Activated CD8-positive, alpha-beta memory T cell treated with anti-CD3 and anti-CD28 coated beads for 48 hours (primary cell): ENCODE results near the gene CYFIP1.

Experiments
- DNase-seq, 3 experiments: peaks; one replicate each; pipeline ENCODE4 v3.0.0-alpha.2; 2020; ENCODE audit warnings: low read depth in 2 of 3, low spot score in 2 of 3

The CYFIP1 gene

DNA sequence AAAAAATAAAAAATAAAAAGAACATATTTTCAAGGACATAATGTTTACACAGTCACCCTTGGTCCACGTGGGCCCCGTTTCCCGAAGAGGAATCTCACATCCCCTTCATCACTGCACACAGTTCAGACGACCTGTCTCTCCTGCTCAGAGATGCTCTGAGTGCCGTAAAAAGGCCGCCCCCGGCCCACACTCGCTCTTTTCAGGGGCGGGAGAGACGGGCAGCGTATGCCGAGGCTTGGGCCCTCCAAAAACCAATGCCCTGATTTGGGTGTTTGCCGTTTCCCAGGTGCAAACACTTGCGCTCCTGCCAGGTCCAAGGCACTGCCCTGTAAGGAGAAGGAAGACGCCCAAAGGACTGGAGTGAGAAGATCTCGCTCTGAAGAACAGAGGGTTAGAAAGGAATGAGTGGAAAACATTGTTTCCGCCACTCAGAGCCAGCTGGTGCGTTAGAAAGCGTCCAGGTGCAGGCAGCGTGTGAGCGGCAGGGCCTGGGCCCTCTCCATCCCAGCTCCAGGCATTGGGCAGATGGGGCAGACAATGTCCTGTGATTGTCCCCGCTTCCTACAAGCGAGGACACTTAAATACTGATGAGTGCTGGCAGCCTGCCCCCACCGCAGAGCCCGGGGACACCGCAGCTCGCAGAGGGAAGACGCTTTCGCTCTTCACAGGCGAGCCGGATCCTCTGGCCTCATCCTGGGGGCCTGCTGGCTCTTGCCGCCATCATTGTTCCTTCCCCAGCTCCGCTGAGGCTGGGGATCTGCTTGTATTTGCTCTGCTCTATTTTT, 88.5 kb downstream of the CYFIP1 start:
- no peak for DNase-seq

DNA sequence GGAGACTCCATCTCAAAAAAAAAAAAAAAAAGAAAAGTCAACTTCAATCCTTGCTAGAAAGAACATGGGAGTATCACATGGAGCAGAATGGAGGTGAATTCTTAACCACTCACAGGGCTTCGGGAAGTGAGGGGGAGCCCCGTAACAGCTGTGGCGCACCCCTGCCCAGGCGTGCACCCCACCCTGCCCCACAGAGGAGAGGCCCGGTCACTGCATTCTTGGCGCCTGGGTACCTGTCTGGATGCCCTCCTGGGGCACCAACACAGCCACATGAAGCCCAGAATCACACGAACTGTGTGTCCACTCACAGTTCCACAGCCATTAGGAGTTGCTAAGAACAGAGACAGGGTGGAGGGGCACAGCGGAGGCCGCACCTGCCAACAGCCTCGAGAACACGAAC, 89.9 kb downstream of the CYFIP1 start:
- no peak for DNase-seq

DNA sequence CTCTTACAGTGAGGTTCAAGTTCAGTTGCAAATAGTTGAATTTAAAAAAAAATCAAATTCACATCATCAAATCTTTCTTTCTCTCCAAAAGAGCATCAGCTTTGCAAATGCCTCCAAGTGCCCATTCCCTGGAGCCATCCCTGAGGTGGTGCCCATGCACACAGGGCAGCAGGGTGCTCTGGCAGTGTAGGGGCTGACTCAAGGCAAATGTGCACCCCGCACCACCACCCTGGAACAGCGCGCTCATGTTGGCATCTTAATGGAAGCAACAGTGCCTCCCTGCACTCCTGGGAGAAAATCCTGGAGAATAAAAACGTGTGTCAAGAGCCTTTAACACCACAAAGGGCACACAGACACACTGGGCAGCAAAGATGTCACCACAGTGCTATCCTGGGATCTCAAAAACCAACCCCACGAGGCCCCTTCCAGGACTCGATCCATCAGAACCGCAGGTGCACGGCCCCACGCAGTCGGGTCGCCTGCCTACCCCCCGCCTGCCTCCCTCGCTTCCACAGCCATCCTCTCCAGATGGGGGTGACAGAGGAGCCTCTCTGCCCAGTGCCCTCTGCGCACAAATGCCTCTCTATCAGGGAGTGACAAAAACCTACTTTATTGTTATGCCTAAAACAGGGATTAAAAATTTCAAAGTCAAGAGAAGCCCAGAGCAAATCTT, 90.9 kb downstream of the CYFIP1 start:
- no peak for DNase-seq

DNA sequence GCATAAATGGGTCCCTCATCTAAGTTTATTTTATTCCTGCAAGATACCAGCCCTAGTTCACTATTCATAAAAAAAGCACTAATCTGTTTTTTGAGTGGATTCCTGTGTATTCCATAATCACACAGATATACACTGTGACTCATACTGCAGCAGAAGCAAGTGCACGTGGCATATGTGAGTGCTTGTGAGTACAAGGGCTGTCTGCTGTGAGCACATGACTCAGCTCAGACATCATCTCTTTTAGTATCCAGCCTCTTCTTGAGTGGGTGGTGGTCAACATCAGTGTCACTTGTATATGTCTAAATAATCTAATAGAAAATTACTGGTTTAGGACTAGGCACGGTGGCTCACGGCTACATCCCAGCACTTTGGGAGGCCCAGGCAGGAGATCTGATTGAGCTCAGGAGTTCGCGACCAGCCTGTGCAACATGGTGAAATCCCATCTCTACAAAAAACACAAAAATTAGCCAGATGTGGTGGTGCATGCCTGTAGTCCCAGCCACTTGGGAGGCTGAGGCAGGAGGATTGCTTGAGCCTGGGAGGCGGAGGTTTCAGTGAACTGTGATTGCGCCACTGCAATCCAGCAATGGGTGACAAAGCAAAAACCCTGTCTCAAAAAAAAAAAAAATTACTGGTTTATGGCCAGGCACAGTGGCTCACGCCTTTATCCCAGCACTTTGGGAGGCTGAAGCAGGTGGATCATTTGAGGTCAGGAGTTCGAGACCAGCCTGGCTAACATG, 91.9 kb downstream of the CYFIP1 start:
- DNase-seq = no peak

DNA sequence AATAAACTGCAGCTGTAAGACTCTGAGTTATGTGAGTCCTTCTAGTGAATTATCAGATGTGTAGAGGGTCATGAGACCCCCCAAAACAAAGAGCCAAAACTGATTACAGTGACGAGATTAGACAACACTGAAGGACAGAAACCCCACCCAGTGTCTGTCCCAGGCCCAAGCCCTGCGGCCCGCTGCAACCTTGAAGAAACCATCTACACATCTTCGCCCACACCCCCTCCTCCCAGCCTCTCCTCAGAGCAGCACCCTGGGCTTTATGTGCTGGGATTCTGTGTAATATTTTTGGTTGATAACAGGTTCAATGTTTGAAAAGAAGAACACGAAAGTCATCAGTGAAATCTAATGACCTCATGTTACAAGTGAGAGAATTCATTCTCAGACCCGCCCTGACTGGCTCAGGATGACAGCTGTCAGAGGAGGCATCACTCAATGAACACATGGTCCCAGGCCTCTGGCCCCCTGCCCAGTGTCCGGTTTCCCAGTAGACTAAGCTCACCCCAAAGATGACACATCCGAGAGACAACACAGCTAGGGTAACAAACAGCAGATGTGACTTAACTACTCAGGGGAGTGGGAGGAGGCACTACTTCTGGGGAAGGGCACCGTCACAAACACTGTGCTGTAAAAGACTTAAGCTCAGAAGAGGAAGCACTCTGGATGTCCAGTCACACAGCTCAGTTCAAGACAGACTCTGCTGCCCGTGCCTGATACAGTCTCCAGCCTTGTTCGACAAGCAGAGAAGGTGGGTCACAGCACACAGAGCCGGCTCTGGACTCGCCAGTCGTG, 92.8 kb downstream of the CYFIP1 start:
- no peak for DNase-seq

DNA sequence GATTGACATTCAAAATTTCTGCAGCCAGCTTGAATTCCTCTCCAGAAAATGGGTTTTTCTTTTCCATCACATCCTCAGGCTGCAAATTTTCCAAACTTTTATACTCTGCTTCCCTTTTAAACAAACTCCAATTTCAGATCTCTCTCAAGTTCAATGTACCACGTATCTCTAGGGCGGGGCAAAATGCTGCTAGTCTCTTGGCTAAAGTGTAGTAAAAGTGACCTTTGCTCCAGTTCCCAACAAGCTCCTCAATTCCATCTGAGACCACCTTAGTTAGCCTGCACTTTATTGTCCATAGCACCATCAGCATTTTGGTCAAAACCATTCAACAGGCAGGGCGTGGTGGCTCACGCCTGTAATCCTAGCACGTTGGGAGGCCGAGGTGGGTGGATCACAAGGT, 95.0 kb downstream of the CYFIP1 start:
- DNase-seq = no peak

DNA sequence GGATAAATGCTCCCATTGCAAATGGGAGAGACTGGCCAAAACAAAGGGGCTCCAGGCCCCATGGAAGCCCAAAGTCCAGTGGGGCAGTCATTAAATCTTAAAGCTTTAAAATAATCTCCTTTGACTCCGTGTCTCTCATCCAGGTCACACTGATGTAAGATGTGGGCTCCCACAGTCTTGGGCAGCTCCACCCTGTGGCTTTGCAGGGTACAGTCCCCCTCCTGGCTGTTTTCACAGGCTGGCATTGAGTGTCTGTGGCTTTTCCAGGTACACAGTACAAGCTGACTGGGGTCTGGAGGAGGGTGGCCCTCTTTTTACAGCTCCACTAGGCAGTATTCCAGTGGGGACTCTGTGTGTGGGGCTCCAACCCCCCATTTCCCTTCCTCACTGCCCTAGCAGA, 95.8 kb downstream of the CYFIP1 start:
- no peak for DNase-seq

DNA sequence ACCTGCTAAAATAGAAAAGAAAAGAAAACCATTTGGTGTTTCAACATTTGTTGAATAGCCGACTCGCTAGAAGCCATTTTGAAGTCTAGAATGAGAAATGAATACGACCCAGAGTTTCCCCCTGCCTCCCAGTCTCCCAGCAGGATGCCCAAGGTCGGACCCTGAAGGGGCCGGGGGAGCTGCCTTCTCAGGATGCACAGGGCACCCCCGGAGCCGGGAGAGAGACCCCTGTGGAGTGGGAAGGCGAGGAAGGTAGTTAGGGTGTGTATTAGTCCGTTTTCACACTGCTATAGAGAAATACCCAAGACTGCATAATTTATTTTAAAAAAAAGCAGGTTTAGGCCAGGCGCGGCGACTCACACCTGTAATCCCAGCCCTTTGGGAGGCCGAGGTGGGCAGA, 97.0 kb downstream of the CYFIP1 start:
- DNase-seq = no peak

DNA sequence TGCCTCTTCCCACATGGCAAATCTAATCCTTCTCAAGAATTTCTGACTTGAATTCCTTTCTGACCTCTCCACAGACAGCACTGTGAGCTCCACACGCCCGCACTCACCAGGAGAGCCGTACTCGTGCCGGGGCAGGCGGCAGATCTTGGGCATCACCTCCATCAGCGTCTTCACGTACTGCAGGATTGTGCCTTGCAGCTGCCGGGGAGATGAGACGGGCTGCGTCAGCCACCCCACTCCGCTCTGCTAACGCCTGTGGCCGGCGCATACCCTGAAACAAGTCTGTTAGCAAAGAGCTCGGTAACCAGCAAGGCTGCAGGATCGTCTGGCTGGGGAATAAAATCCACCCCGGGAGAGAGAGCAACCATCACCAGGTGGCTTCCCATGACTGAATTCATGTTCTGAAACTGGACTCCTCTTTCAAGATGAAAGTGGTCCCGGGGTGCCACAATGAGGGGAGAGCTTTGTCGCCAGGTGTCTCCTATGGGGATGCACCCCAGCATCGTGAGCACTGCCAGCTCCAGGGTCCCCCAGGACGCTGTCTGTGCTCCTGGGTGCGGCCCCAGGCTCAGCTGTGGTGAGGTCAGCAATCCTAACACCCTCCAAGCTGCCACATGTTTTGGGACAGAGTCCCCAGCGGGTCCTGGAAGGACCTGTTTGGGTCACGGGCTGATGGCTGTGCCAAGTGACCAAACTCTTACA, 98.3 kb downstream of the CYFIP1 start:
- no peak for DNase-seq

DNA sequence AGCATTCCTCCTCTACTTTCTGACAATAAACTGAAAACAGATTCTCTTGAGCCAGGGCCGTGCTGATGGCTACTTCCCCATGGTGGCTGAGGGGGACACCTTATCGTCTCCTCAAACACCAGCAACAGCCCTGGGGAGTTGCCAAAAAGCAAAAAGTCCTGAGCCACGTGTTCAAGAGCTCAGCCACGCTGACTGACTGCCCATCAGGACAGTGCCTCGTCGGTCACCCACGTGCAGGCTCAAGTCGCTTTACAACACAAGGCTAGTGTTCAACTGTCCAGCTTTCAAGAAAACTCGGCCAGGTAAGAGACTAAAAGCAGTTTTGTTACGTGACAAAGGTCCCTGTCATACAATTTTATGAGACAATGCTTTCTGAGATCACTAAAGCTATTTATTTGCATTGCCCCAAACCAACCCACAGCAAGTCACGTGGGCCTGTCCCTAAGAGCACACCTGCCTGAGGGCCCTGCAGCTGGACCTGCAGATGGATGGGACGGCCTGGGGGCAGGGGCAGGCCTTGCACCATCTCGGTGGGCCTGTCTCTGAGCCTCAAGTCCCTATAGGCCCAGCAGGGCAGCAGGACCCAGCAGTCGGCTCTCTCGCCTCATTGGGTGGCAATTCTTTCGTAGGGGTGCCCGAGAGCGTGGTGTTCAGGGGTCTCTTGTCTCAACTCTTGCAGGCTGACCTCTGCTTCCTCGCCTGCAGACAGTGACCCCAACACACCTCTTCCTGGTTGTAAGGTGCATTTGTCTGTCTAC, 99.0 kb downstream of the CYFIP1 start:
- DNase-seq = no peak

DNA sequence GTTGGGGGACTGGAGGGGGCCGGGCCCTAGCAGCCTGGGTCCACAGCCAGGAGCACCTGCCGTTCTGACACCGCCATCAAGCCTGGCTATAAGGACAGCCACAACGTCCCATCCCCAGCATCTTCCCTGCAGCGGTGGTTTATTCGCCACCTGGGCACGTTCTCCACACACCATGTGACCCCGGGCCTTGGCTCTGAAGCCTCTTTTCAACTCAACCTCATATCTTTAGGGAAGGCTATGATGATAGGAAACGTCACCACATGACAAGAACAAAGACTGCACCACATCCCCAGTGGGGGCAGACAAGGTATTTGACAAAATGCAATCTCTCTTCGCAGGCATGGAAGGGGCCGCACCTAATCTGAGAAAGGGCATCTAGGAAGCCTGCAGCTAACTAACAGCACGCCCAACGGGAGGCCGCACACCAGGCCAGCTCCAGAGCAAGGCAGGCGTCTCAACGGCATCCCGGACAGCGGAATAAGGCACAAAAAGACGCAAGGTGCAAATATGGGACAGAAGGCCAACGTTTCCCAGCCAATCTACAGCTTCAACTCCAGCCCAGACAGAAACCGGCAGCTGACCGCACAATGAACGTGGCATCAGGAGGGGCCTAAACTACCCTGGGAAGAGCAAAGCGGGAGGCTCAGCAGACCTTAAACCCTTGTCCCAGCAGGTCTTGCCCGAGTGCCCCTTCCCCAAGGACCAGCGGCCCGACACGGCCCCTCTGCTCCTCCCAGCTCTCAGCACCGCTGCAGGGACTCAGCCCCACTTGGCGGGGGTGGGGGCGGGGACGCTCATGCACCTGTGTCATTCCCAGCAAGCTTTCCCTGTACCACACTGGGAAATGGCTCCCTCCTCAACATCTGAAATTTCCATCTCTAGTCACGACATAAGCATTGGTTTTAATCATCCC, 99.8 kb downstream of the CYFIP1 start:
- DNase-seq = no peak

DNA sequence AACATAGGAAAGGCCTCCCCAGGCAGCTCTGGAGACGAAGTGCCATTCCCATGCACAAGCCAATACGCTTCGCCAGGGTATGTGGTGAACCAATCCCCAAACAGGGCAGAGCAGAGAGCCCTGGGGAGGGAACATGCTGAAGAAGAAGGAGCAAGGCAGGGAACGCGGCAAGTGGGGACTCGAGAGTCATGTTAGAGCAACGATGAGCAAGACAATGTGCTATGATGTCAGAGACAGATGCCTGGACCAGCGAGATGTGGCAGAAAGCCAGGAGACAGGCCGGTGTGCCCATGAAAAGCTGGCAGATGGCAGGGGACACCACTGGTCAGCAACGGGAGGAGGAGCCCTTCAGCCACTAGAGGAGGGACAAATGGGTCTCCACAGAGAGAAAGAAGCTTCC, 102.1 kb downstream of the CYFIP1 start:
- DNase-seq = no peak

DNA sequence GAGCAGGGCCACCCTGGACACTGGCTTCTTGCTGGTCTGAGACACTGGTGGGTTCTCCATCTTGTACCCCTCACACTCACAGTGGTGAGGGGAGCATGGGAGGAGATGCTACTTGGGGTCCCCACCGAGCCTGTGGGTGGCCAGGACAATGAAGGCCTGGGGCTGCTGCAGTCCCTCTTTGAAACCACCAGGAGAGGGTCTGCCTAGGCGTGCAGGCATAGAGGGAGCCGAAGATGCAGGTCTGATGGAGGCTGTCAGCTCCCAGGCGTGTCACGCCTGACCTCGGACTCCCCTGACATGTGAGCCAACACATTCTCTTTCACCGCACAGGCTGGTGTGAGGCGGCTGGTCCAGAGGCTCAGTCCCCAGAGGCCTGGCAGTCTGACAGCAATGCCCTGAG, 102.6 kb downstream of the CYFIP1 start:
- no peak for DNase-seq

DNA sequence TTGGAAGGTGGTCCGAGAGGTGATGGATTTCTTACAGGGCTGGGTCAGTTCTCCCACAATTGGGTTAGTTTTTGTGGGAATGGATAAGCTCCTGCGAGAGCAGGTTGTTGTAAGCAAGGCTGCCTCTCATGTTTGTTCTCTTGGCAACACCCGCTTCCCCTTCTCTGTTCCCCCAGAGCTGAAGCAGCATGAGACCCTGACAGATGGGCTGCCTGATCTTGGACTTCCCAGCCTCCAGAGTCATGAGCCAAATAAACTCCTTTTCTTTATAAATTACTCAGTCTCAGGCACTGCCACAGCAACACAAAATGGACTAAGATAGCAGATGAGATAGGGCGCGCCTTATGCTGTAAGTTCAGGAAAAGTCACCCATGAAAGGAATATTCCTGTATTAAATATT, 103.1 kb downstream of the CYFIP1 start:
- no peak for DNase-seq

DNA sequence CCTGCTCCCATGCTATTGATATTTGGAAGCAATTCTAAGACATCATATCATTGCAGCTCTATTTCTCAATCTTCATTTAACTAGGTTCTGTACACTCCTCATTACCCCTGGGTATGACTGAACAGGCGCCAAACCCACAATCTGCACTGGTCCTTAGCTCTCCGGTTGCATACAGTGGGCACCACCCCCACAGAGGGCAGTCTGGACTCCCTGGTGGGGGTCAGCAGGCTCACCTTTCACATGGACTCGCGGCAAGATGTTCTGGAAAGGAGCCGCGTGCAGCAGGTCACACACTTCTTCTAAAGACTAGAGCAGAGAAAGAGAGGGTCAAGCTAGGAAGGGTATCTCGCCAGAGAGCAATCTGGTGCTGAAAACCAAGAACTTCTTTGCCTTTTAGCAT, 105.2 kb downstream of the CYFIP1 start:
- DNase-seq = no peak

DNA sequence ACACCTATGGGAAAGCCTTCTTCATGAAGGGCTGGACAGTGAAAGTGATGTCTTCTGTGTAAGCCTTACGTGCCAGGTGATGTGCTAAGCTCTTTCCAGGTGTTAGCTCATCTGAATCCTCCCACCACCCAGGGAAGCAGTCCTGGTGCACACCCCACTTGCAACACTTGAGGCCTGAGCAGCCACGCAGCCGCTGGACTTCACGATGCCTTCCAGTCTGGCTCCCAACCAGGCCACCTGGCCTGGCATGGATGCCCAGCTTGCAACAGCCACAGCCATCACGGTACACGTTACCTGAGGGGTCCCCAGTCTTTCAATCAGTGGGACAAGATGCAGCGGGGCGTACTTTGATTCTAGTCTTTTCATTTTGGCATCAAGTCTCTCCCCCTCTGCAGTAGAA, 105.9 kb downstream of the CYFIP1 start:
- no peak for DNase-seq

DNA sequence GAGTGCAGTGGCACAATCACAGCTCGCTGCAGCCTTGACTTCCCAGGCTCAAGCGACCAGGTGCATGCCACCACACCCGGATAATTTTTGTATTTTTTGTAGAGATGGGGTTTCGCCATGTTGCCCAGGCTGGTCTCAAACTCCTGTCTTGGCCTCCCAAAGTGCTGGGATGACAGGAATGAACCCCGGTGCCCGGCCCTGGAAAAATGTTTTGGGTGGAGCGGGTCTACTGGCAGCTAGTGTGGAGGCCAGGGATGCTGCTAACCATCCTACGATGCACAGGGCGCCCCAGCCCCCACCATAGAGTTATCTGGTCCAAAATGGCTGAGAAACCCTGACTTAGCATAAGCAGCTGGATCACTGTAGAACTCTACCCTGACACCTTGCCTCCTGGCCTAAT, 106.3 kb downstream of the CYFIP1 start:
- no peak for DNase-seq

DNA sequence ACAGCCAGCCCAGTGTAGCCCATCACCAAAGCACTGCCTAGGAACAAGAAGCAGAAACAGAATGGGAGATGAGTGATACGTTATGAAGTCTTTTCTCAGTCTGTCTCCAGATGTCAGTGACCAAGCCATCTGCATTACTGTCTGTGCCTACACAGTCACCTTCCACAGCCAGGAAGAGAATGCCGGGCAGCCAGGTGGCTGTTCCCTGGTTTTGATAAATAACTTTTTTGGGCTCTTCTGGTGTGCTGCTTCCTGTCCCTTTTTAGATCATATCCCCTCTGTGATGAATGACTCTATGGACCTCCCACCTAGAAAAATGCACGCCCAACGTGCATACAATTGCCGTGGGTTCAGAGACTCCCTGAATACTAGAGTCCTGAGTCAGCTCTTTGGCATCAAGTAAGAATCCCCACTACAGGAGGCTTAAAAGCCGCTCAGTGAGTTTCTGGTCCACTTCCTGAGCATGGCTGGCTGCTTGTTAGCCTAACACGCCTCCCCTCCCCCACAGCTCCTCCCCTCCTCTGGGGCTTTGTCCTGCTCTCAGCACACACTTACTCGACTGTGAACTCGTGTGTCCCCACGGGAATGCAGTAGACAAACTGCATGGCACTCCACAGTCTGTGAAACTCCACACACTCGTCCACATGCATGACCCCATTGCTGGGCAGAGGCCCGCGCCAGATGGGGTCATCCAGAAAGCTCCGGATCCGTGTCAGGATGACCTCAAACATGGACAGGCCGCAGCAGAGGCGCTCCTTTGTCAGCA, 107.0 kb downstream of the CYFIP1 start:
- DNase-seq = no peak
